Measurements from ENCODE around the gene TRERF1. TPM values are rescaled to one million over a fixed set of nuclear protein-coding genes. Genes with fewer than 3 reads are reported as not detected.

Gene TRERF1
- total RNA-seq, 1 donor from 2014 or later: 37.3 TPM

DNA sequence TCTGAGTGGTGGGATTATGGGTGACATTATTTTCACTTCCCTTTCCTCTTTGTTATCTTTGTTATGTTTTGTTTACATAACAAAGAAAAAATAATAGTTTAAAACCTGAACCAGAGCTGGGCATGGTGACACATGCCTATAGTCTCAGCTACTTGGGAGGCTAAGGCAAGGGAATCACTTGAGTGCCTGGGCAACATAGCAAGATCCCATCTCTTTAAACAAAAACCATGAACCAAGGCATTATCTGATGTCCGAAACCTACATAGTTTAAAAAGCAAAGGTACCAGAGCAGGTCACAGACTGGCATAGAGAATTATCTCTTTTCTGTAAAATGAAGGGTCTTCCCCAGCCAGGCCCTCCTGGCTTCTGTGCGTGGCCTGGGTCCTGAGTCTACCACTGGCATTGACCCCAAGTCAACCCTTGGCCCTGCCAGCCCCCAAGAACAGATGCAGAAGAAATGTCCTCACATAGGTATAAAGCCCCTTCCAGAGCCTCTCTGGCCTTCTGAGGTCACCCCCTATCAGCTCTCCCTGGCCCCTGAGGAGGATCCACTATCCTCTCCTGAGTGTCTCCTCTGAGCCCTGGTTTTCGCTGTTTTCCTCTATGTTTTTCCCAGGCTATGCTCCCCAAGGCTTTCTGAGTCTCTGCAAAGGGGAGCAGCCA, 81.3 kb downstream of the TRERF1 start:
- no peaks in the 10 kb centered on the region for H3K27me3 Mint-ChIP-seq
- DNase-seq: no peak
- intact Hi-C loops (cut with micrococcal nuclease): no loop called here
- H3K27ac Mint-ChIP-seq: peak overlapping the region; percentile 89
- H3K9me3 Mint-ChIP-seq: no peaks in the 10 kb centered on the region
- peaks cover 66% of the 10 kb centered on the region for H3K4me1 Mint-ChIP-seq
- H3K4me3 Mint-ChIP-seq: no peak overlapping the region
- peaks cover 24% of the 10 kb centered on the region for H3K36me3 Mint-ChIP-seq (ENCODE audit: low read depth)

DNA sequence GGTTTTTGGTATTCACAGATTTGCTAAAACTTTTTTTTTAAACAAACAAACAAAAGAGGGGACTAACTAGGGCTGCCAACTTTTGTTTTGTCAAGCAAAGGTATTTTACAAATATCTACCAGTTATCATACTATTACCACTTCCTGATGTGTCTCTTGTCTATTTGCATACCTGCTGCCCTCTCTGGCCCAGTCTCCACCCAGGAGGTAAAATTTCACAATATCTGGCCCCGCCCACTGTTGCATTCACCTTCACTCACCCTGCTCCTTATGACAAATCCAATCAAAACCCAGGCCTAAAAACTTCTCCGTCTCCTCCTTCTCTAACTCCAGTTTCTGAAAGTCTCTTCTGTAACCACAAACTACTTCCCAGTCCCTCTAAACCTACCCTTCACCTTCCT, 82.2 kb downstream of the TRERF1 start:
- Mint-ChIP-seq H3K27me3 (no peaks in the 10 kb centered on the region), H3K4me3 (peak overlapping the region; percentile 47), H3K36me3 (ENCODE audit: low read depth) (peaks cover 24% of the 10 kb centered on the region), H3K9me3 (no peaks in the 10 kb centered on the region), H3K27ac (peak overlapping the region; percentile 89), H3K4me1 (peaks cover 69% of the 10 kb centered on the region)
- no peak for DNase-seq
- intact Hi-C loops (cut with micrococcal nuclease): loop anchor here (1.0 to 5.0 kb wide), 2 partner anchors 145 to 153 kb away; no protein-coding TSS in a partner anchor

DNA sequence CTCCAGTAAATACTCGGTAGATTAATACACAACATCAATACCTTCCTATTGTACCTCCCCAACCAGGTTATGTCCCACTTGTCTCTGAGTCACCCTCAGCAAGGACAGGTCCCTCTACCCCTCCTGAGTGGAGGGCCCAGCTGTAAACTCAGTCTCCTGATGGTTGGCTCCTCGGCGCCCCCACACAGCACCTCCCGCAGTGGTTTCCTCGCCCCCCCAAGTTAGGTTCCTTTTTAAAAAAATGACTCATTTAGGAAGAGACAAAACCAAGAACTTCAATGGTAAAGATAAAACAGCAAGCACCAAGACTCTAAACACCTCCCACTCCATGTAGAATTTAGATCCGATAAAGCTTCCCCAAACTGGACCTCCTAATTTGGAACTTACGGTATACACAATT, 83.5 kb downstream of the TRERF1 start:
- no peaks in the 10 kb centered on the region for H3K9me3 Mint-ChIP-seq
- peaks cover 30% of the 10 kb centered on the region for H3K36me3 Mint-ChIP-seq (ENCODE audit: low read depth)
- peak; percentile 83 for DNase-seq
- peak overlapping the region; percentile 72 for H3K4me3 Mint-ChIP-seq
- H3K27ac Mint-ChIP-seq: peak overlapping the region; percentile 89
- peaks cover 72% of the 10 kb centered on the region for H3K4me1 Mint-ChIP-seq
- H3K27me3 Mint-ChIP-seq: no peaks in the 10 kb centered on the region
- intact Hi-C loops (cut with micrococcal nuclease): loop anchor here (1.0 to 5.0 kb wide), 7 partner anchors 10 to 154 kb away; partner anchors contain the start of gene TRERF1

DNA sequence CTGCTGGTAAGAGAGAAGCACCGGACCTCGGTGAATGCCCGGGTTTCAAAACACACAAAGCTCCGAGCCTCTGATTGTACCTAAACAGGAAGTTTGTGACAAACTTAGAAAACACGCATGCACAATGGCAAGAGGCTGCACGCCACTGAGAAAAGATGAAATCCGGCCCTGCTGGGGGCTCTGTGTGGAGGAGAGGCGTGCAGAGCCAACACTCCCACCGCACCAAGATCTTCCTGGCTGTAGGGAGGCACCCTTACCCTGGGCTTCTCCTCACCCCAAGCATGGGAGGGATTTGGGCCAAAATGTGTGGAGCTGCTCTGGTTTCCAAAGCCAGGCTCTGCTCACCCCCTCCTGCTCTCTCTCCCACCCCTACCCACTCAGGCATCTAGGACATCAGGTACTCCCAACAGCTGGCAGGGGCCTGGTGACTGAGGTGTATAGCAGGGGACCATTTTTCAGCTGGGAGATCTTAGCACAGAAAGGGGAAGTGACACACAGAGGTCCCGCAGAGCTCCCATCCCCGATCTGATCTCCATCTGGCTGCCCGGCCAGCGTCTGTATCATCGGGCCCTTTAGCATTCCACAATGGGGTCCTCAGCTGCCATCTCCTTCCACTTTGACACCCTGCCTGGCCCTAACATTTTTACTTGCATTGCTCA, 84.2 kb downstream of the TRERF1 start:
- no peaks in the 10 kb centered on the region for H3K27me3 Mint-ChIP-seq
- H3K27ac Mint-ChIP-seq: peak overlapping the region; percentile 89
- intact Hi-C loops (cut with micrococcal nuclease): loop anchor here (1.0 to 5.0 kb wide), 7 partner anchors 10 to 155 kb away; partner anchors contain the start of gene TRERF1
- peak; percentile 82 for DNase-seq
- H3K9me3 Mint-ChIP-seq: no peaks in the 10 kb centered on the region
- H3K4me3 Mint-ChIP-seq: peak overlapping the region; percentile 72
- peaks cover 32% of the 10 kb centered on the region for H3K36me3 Mint-ChIP-seq (ENCODE audit: low read depth)
- H3K4me1 Mint-ChIP-seq: peaks cover 71% of the 10 kb centered on the region

DNA sequence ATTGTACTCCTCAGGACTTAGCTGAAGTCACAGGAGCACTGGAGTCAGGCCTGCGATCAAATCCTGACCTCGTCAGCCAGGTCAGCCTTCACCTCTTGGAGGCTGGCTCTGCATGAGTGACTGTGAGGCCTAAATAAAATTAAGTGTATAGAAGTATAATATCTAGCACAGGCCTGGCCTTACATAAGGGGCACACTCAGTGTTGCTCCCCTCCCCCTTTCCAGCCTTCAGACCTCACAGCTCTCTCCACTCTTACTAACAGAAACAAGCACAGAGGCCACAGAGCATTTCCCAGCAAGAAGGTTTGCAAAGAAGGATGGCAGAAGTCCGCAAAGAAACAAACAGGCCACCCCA, 84.8 kb downstream of the TRERF1 start:
- no peaks in the 10 kb centered on the region for H3K27me3 Mint-ChIP-seq
- H3K9me3 Mint-ChIP-seq: no peaks in the 10 kb centered on the region

DNA sequence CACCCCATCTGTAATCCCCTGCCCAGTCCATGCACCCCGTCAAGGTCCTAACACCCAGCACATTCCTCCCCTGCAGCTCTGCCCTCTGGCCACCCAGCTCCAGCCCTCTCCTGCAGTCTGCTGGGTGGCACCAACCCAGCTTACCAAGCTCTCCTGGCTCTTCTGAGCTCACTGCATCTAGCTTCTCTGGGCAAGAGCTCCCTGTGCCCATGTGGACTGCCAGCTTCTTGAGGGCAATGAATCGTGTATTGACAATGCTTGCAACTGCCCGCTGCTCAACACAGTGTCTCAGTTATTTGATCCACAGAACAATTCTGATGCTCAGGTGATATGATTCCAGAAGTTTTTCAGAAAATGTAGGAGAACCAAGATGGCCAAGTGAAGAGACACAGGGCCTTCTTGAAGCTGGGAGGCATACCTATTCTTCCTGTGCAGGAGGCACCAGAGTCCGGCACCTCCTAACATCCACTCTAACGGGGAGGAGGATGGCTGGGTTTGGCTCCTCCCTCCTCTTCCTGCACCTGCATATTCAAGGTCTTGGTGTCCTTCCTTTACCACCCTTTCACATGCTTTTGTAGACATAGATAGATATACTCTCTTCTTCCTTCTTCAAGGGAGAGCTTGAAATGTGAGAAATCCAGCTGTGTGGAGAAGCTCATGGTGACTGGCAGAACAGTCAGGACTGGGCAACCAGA, 85.6 kb downstream of the TRERF1 start:
- H3K27ac Mint-ChIP-seq: peak overlapping the region; percentile 89
- intact Hi-C loops (cut with micrococcal nuclease): loop anchor here (5.0 kb wide), 1 partner anchor 156 kb away; no protein-coding TSS in a partner anchor
- H3K4me3 Mint-ChIP-seq: peak overlapping the region; percentile 72
- peaks cover 40% of the 10 kb centered on the region for H3K36me3 Mint-ChIP-seq (ENCODE audit: low read depth)
- peaks cover 67% of the 10 kb centered on the region for H3K4me1 Mint-ChIP-seq
- DNase-seq: no peak
- H3K9me3 Mint-ChIP-seq: no peaks in the 10 kb centered on the region
- H3K27me3 Mint-ChIP-seq: no peaks in the 10 kb centered on the region

More for the DNA sequence above, 84.8 kb downstream of the TRERF1 start:
- peak overlapping the region; percentile 72 for H3K4me3 Mint-ChIP-seq
- peaks cover 69% of the 10 kb centered on the region for H3K4me1 Mint-ChIP-seq
- no peak for DNase-seq
- H3K27ac Mint-ChIP-seq: peak overlapping the region; percentile 89
- peaks cover 33% of the 10 kb centered on the region for H3K36me3 Mint-ChIP-seq (ENCODE audit: low read depth)
- intact Hi-C loops (cut with micrococcal nuclease): loop anchor here (5.0 kb wide), 1 partner anchor 155 kb away; no protein-coding TSS in a partner anchor

DNA sequence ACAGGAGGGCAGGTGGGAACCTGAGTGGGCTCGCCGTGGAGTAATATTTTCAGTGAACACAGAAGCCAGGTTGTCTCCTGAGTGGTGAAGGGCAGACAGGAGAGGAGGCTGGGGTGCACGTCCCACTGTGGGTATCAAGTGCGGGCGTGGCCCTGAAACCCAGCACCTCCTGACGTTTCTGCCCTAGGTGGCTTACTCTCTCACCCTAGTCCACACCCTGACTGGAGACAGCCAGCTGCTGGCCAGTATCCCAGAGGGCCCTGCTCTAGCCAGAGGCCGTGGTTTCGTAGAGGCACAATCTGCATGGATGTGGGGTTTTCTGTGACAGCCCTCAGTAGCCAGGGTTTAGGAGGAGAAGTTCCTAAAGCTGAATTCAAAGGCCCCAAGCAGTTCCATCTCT, 86.7 kb downstream of the TRERF1 start:
- no peak for DNase-seq
- no peaks in the 10 kb centered on the region for H3K9me3 Mint-ChIP-seq
- H3K36me3 Mint-ChIP-seq (ENCODE audit: low read depth): peaks cover 42% of the 10 kb centered on the region
- intact Hi-C loops (cut with micrococcal nuclease): loop anchor here (5.0 kb wide), 1 partner anchor 157 kb away; no protein-coding TSS in a partner anchor
- H3K27ac Mint-ChIP-seq: peak overlapping the region; percentile 89
- no peaks in the 10 kb centered on the region for H3K27me3 Mint-ChIP-seq
- no peak overlapping the region for H3K4me3 Mint-ChIP-seq
- peaks cover 60% of the 10 kb centered on the region for H3K4me1 Mint-ChIP-seq

DNA sequence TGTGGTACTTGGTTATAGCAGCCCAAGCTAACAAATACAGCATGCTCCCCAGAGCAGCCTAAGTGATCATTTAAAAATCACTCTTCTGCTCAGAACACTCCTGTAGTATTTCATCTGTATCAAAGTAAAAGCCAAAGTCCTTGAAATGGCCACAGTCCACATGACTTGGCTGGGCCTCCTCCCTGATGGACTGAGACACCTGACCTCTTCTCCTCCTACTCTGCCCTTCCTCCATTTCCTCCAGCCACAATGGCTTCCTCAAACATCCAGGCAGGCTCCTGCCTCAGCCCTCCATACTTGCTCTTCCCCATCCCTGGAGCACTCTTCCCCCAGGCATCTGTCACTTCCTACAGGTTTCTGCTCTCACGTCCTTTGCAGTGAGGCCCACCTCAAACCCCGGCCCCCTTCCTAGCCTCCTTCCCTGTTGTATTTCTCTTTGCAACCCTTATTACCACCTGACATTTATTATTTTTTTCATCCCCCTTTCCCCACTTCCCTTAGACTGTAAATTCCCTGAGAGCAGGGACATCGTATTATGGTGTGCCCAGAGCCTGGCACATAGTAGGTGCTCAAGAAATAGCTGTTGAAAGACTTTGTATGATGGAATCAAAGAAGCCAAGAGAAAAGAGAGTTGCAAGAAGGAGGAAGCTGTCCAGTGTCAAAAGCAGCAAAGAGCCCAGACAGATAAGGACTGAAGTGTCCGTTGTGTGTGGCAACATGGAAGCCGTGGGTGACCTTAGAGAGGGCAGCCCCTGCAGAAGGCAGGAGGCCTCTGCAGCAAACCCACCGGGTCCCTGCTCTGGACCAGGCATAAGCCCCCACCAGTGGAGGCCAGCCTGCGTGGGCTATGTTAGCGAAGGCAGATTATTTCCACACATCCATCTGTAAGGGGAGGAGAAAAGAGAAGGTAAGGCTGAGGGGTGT, 87.5 kb downstream of the TRERF1 start:
- Mint-ChIP-seq H3K4me3 (no peak overlapping the region), H3K9me3 (no peaks in the 10 kb centered on the region), H3K27ac (peak overlapping the region; percentile 66), H3K36me3 (ENCODE audit: low read depth) (peaks cover 42% of the 10 kb centered on the region), H3K27me3 (no peaks in the 10 kb centered on the region), H3K4me1 (peaks cover 52% of the 10 kb centered on the region)
- intact Hi-C loops (cut with micrococcal nuclease): no loop called here
- DNase-seq: no peak

DNA sequence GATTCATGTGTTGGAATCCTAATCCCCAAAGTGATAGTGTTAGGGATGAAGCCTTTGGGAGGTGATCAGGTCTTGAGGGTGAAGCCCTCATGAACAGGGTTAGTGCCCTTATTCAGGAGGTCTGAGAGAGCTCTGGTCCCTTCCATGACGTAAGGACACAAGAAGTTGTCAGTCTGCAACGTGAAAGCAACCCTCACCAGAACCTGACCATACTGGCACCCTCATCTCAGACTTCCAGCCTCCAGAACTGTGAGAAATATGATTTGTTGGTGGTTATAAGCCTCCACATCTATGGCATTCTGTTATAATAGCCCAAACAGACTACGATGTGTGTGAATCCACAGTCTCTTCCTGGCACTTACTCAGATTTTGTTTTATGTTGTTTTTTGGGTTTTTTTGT, 90.7 kb downstream of the TRERF1 start:
- intact Hi-C loops (cut with micrococcal nuclease): no loop called here
- peak overlapping the region; percentile 32 for H3K27ac Mint-ChIP-seq
- no peak overlapping the region for H3K4me3 Mint-ChIP-seq
- H3K4me1 Mint-ChIP-seq: peaks cover 37% of the 10 kb centered on the region
- DNase-seq: no peak
- H3K36me3 Mint-ChIP-seq (ENCODE audit: low read depth): peaks cover 49% of the 10 kb centered on the region
- no peaks in the 10 kb centered on the region for H3K9me3 Mint-ChIP-seq
- no peaks in the 10 kb centered on the region for H3K27me3 Mint-ChIP-seq

DNA sequence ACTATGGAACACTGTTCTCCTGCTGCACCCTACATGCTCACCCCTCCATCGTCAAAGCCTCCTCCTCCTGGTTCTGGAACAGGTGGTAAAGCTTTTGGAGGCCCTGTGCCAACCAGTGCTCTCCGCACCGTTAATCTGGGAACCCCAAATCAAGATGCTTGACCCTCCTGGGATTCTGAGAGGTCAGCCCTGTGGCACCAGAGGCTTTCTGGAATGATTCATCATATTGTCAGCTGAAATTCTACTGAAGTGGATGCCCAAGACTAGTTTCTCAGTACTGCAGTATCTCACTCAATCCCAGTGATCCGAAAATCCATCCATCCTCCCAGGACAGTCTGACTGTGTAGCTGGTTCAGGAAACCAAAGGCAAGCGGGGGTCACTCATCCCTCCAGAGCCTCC, 92.7 kb downstream of the TRERF1 start:
- no peak overlapping the region for H3K4me3 Mint-ChIP-seq
- H3K9me3 Mint-ChIP-seq: no peaks in the 10 kb centered on the region
- no peaks in the 10 kb centered on the region for H3K27me3 Mint-ChIP-seq
- intact Hi-C loops (cut with micrococcal nuclease): loop anchor here (5.0 kb wide), 1 partner anchor 82 kb away; no protein-coding TSS in a partner anchor
- H3K36me3 Mint-ChIP-seq (ENCODE audit: low read depth): peaks cover 39% of the 10 kb centered on the region
- DNase-seq: no peak
- peaks cover 20% of the 10 kb centered on the region for H3K4me1 Mint-ChIP-seq
- H3K27ac Mint-ChIP-seq: no peak overlapping the region

DNA sequence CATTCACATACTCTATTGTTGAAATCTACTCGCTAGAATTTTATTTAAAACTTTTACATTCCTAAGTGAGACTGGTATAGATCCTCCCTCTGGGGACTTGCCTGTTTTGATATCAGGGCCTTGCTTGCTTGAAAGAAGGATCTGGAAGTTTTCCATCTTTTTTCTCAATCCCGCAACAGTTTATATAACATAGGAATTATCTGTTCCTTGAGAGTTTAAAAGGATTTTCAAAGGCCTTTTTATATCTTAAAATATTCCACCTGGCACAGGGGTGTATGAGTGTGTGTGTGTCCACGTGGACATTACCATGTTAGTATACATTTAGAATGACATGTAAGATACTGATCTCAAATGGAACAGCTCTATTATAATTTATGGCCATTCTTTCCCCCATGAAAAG, 96.3 kb downstream of the TRERF1 start:
- no peak overlapping the region for H3K27ac Mint-ChIP-seq
- intact Hi-C loops (cut with micrococcal nuclease): loop anchor here (5.0 kb wide), 1 partner anchor 78 kb away; no protein-coding TSS in a partner anchor
- H3K27me3 Mint-ChIP-seq: no peaks in the 10 kb centered on the region
- H3K9me3 Mint-ChIP-seq: no peaks in the 10 kb centered on the region
- DNase-seq: no peak
- peaks cover 23% of the 10 kb centered on the region for H3K36me3 Mint-ChIP-seq (ENCODE audit: low read depth)
- H3K4me1 Mint-ChIP-seq: peaks cover 20% of the 10 kb centered on the region
- no peak overlapping the region for H3K4me3 Mint-ChIP-seq

DNA sequence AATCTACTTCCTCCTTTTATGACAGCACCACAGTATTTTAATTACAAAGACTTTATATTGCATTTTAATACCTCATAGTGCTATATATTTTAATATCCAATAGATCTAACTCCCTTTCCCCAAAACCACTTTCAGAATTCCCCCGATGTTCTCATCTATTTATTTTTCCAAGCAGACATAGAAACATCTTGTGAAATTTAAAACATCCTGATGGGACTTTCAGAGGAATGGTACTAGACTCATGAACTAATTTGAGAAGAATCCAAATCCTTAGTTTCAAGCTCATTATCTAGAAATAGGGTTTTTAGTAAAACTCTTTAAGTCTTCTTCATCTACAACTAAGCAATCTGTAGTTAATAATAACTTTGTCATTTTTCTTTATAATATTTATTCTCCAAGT, 97.0 kb downstream of the TRERF1 start:
- Mint-ChIP-seq H3K4me3 (no peak overlapping the region), H3K27me3 (no peaks in the 10 kb centered on the region), H3K9me3 (no peaks in the 10 kb centered on the region), H3K4me1 (peaks cover 20% of the 10 kb centered on the region), H3K36me3 (ENCODE audit: low read depth) (peaks cover 21% of the 10 kb centered on the region), H3K27ac (no peak overlapping the region)
- no peak for DNase-seq
- intact Hi-C loops (cut with micrococcal nuclease): loop anchor here (5.0 kb wide), 1 partner anchor 77 kb away; no protein-coding TSS in a partner anchor

Data from activated CD4-positive, alpha-beta T cell treated with anti-CD3 and anti-CD28 coated beads, Interleukin-2, amount 10 ng/mL, durations not matched to agents 24 days and 14 days (primary cell).